CD1c-positive myeloid dendritic cell (primary cell): ENCODE results near the gene SCGB1D1.
"Not testable (repeated sequence)": the region's sequence is repeated elsewhere in the genome, so short reads cannot be mapped to it uniquely, and the experiment has no call there.

Experiments used
- DNase-seq: peaks from one replicate; pipeline ENCODE4 v3.0.0-alpha.2; 2016; ENCODE audit errors: extremely low spot score

Gene SCGB1D1

GRCh38 chr11:62166371-62166770 is 23.6 kb upstream of the SCGB1D1 start:
- no peak for DNase-seq

GRCh38 chr11:62169448-62169847 is 20.6 kb upstream of the SCGB1D1 start:
- DNase-seq: no peak

GRCh38 chr11:62169935-62170334 is 20.1 kb upstream of the SCGB1D1 start:
- no peak for DNase-seq

- DNase-seq: peak; percentile 85
Observed at GRCh38 chr11:62171261-62171723, 18.7 kb upstream of the SCGB1D1 start.

GRCh38 chr11:62172294-62172693 is 17.7 kb upstream of the SCGB1D1 start:
- no peak for DNase-seq

GRCh38 chr11:62176766-62177165 is 13.2 kb upstream of the SCGB1D1 start:
- DNase-seq: no peak

GRCh38 chr11:62179995-62180394 is 10.0 kb upstream of the SCGB1D1 start:
- DNase-seq: no peak

GRCh38 chr11:62181097-62181496 is 8.9 kb upstream of the SCGB1D1 start:
- no peak for DNase-seq

GRCh38 chr11:62182147-62182891 is 7.7 kb upstream of the SCGB1D1 start:
- no peak for DNase-seq

- DNase-seq: no peak
Observed at GRCh38 chr11:62186195-62186594, 3.8 kb upstream of the SCGB1D1 start.

GRCh38 chr11:62193952-62194351 is 3.9 kb downstream of the SCGB1D1 start:
- no peak for DNase-seq

- not testable (repeated sequence) for DNase-seq
Observed at GRCh38 chr11:62195010-62195409, 5.0 kb downstream of the SCGB1D1 start.

GRCh38 chr11:62195945-62196344 is 5.9 kb downstream of the SCGB1D1 start:
- DNase-seq: no peak

- not testable (repeated sequence) for DNase-seq
Observed at GRCh38 chr11:62197400-62197799, 7.4 kb downstream of the SCGB1D1 start.

- DNase-seq: no peak
Observed at GRCh38 chr11:62201376-62201775, 11.4 kb downstream of the SCGB1D1 start.

GRCh38 chr11:62202910-62203309 is 12.9 kb downstream of the SCGB1D1 start:
- no peak for DNase-seq

- DNase-seq: no peak
Observed at GRCh38 chr11:62204430-62204829, 14.4 kb downstream of the SCGB1D1 start.

- DNase-seq: no peak
Observed at GRCh38 chr11:62205441-62205840, 15.4 kb downstream of the SCGB1D1 start.

GRCh38 chr11:62206276-62207066 is 16.5 kb downstream of the SCGB1D1 start:
- not testable (repeated sequence) for DNase-seq

GRCh38 chr11:62208785-62209144 is 18.7 kb downstream of the SCGB1D1 start:
- no peak for DNase-seq

GRCh38 chr11:62217191-62217748 is 27.3 kb downstream of the SCGB1D1 start:
- peak; percentile 4 for DNase-seq

- DNase-seq: no peak
Observed at GRCh38 chr11:62221498-62221897, 31.5 kb downstream of the SCGB1D1 start.

- DNase-seq: no peak
Observed at GRCh38 chr11:62223095-62223494, 33.1 kb downstream of the SCGB1D1 start.
